Renal pelvis (tissue), 12 donors: ENCODE measurements around the gene NUDCD3. TPM values are rescaled to one million over a fixed set of nuclear protein-coding genes. Genes with fewer than 3 reads are reported as not detected.

Experiments
- DNase-seq: peaks from one replicate; pipeline ENCODE4 v3.0.0-alpha.2; 2013
- long read RNA-seq, 16 experiments: transcript quantifications; one replicate each; lab custom pipeline, GENCODE V29; 2026
- polyA plus RNA-seq, 3 donors: library from polyadenylated mRNA; unstranded; fragments of 120-200 nt; gene quantifications; one replicate each; pipeline ENCODE4 v1.2.1, GENCODE V29; 2013; ENCODE audit not compliant: insufficient read length in 3 of 3

NUDCD3 gene
- polyA plus RNA-seq, result 10 to 100 TPM; 97.2 to 99.7 (median 97.8) TPM
- long read RNA-seq, donor 1, full-length matches to known transcripts, result 17 of 1,082 reads
- long read RNA-seq, donor 1, partial matches to known transcripts, result 1,065 of 1,082 reads
- long read RNA-seq, donor 1, other reads (novel, unspliced or antisense), result 0 of 1,082 reads
- long read RNA-seq, donor 2, full-length matches to known transcripts, result 13 of 13 reads
- long read RNA-seq, donor 2, partial matches to known transcripts, result 0 of 13 reads
- long read RNA-seq, donor 2, other reads (novel, unspliced or antisense), result 0 of 13 reads
- long read RNA-seq, donor 3, full-length matches to known transcripts, result 7 of 7 reads
- long read RNA-seq, donor 3, partial matches to known transcripts, result 0 of 7 reads
- long read RNA-seq, donor 3, other reads (novel, unspliced or antisense), result 0 of 7 reads
- long read RNA-seq, donor 4, full-length matches to known transcripts, result 6 of 21 reads
- long read RNA-seq, donor 4, partial matches to known transcripts, result 15 of 21 reads
- long read RNA-seq, donor 4, other reads (novel, unspliced or antisense), result 0 of 21 reads
- long read RNA-seq, donor 5, full-length matches to known transcripts, result 6 of 6 reads
- long read RNA-seq, donor 5, partial matches to known transcripts, result 0 of 6 reads
- long read RNA-seq, donor 5, other reads (novel, unspliced or antisense), result 0 of 6 reads
- long read RNA-seq, donor 6, full-length matches to known transcripts, result 16 of 1,003 reads
- long read RNA-seq, donor 6, partial matches to known transcripts, result 987 of 1,003 reads
- long read RNA-seq, donor 6, other reads (novel, unspliced or antisense), result 0 of 1,003 reads
- long read RNA-seq, donor 7, full-length matches to known transcripts, result 7 of 45 reads
- long read RNA-seq, donor 7, partial matches to known transcripts, result 38 of 45 reads
- long read RNA-seq, donor 7, other reads (novel, unspliced or antisense), result 0 of 45 reads
- long read RNA-seq, donor 8, full-length matches to known transcripts, result 8 of 17 reads
- long read RNA-seq, donor 8, partial matches to known transcripts, result 9 of 17 reads
- long read RNA-seq, donor 8, other reads (novel, unspliced or antisense), result 0 of 17 reads
- long read RNA-seq, donor 9, full-length matches to known transcripts, result 19 of 19 reads
- long read RNA-seq, donor 9, partial matches to known transcripts, result 0 of 19 reads
- long read RNA-seq, donor 9, other reads (novel, unspliced or antisense), result 0 of 19 reads
- long read RNA-seq, donor 10, full-length matches to known transcripts, result 11 of 19 reads
- long read RNA-seq, donor 10, partial matches to known transcripts, result 8 of 19 reads
- long read RNA-seq, donor 10, other reads (novel, unspliced or antisense), result 0 of 19 reads
- long read RNA-seq, donor 11, full-length matches to known transcripts, result 12 of 12 reads
- long read RNA-seq, donor 11, partial matches to known transcripts, result 0 of 12 reads
- long read RNA-seq, donor 11, other reads (novel, unspliced or antisense), result 0 of 12 reads
- long read RNA-seq, donor 12, full-length matches to known transcripts, result 18 of 1,038 reads
- long read RNA-seq, donor 12, partial matches to known transcripts, result 1,012 of 1,038 reads
- long read RNA-seq, donor 12, other reads (novel, unspliced or antisense), result 8 of 1,038 reads
- long read RNA-seq, donor 13, full-length matches to known transcripts, result 8 of 8 reads
- long read RNA-seq, donor 13, partial matches to known transcripts, result 0 of 8 reads
- long read RNA-seq, donor 13, other reads (novel, unspliced or antisense), result 0 of 8 reads
- long read RNA-seq, donor 14, full-length matches to known transcripts, result 12 of 47 reads
- long read RNA-seq, donor 14, partial matches to known transcripts, result 35 of 47 reads
- long read RNA-seq, donor 14, other reads (novel, unspliced or antisense), result 0 of 47 reads
- long read RNA-seq, donor 15, full-length matches to known transcripts, result 10 of 1,434 reads
- long read RNA-seq, donor 15, partial matches to known transcripts, result 1,424 of 1,434 reads
- long read RNA-seq, donor 15, other reads (novel, unspliced or antisense), result 0 of 1,434 reads
- long read RNA-seq, donor 16, full-length matches to known transcripts, result 11 of 34 reads
- long read RNA-seq, donor 16, partial matches to known transcripts, result 23 of 34 reads
- long read RNA-seq, donor 16, other reads (novel, unspliced or antisense), result 0 of 34 reads

- DNase-seq, result peak; percentile 89
Measured at GRCh38 chr7:44490351-44491200, at the start of gene NUDCD3. TSS of gene NUDCD3 (minus strand) at chr7:44490658. CDS start at chr7:44490600, 58 bp downstream.

GRCh38 chr7:44539669-44540506 lies 49.4 kb upstream of the NUDCD3 start:
- no peak for DNase-seq

GRCh38 chr7:44538798-44539668 lies 48.6 kb upstream of the NUDCD3 start:
- DNase-seq, result no peak

- DNase-seq, result no peak
Measured at GRCh38 chr7:44538093-44538797, 47.8 kb upstream of the NUDCD3 start.

- DNase-seq, result no peak
Measured at GRCh38 chr7:44537442-44537841, 47.0 kb upstream of the NUDCD3 start.

- DNase-seq, result no peak
Measured at GRCh38 chr7:44536090-44536489, 45.6 kb upstream of the NUDCD3 start.

GRCh38 chr7:44535348-44536064 lies 45.0 kb upstream of the NUDCD3 start:
- no peak for DNase-seq

- no peak for DNase-seq
Measured at GRCh38 chr7:44534501-44534900, 44.0 kb upstream of the NUDCD3 start.

GRCh38 chr7:44534087-44534486 lies 43.6 kb upstream of the NUDCD3 start:
- no peak for DNase-seq

- no peak for DNase-seq
Measured at GRCh38 chr7:44533301-44534055, 43.0 kb upstream of the NUDCD3 start.

- no peak for DNase-seq
Measured at GRCh38 chr7:44531421-44532380, 41.2 kb upstream of the NUDCD3 start.

GRCh38 chr7:44530990-44531389 lies 40.5 kb upstream of the NUDCD3 start:
- DNase-seq, result no peak

- DNase-seq, result no peak
Measured at GRCh38 chr7:44524811-44525388, 34.4 kb upstream of the NUDCD3 start.
